BLaER1 (cell line): ENCODE measurements around the gene ATP5F1D.

Experiments used
- H3K27ac ChIP-seq: shearing (Covaris generic); formaldehyde crosslinking; 2 replicates; pipeline ENCODE4 v1.8.1; 2022
- H3K27me3 ChIP-seq: shearing (Covaris generic); formaldehyde crosslinking; 2 replicates; pipeline ENCODE4 v1.8.1; 2022
- H3K36me3 ChIP-seq: shearing (Covaris generic); formaldehyde crosslinking; 2 replicates; pipeline ENCODE4 v1.8.1; 2022
- H3K4me1 ChIP-seq: shearing (Covaris generic); formaldehyde crosslinking; 2 replicates; pipeline ENCODE4 v1.8.1; 2022
- H3K4me2 ChIP-seq: shearing (Covaris generic); formaldehyde crosslinking; 2 replicates; pipeline ENCODE4 v1.8.1; 2022
- H3K4me3 ChIP-seq: shearing (Covaris generic); formaldehyde crosslinking; 2 replicates; pipeline ENCODE4 v1.8.1; 2022
- H3K9ac ChIP-seq: shearing (Covaris generic); formaldehyde crosslinking; 2 replicates; pipeline ENCODE4 v1.8.1; 2022
- H3K9me3 ChIP-seq: shearing (Covaris generic); formaldehyde crosslinking; 2 replicates; pipeline ENCODE4 v1.8.1; 2022
- H4K20me1 ChIP-seq: shearing (Covaris generic); formaldehyde crosslinking; 2 replicates; pipeline ENCODE4 v1.8.1; 2022
- Cebpa-rat ChIP-seq: shearing (Covaris generic); IDR thresholded peaks from 2 replicates; pipeline ENCODE4 v1.8.1; 2022

The ATP5F1D gene

DNA sequence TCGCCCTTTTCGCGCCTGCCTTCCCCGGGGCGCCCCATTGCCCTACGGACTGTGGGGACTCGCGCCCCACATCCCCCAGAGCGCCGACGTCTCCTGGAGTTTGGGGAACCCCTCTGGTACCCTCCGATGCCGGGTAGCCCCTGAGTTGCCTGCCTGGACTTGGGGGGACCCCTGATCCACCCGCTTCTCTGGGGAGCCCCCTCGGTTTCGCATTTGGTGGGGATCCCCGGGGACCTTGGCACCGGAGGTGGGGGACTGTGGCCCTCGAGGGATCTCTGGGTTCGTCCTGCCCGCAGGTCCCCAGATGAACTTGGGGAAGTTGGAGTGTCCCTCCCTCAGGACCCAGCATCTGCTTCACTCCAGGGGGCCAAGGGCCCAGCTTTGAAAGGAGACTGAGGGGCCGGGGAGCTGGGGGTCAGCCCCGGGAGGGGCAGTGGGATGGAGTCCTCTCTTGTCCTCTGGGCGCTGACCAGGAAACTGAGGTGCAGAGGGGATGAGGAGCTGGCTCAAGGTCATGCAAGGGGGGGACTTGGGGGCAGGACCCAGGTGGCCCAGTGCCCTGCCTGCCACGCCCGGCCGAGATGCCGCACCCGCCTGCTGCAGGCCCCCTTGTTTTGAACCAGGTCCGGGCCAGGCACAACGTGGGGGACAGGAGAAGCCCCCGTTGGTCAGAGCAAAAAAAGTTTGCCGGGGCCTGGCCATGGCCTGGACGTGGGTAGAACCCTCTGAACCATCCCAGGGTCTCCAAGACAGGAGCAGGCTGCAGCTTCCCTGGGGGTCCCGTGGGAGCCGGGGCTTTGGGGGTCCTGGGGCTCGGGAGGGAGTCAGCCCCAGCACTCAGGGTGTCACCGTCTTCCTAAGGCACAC, 45.2 kb downstream of the ATP5F1D start:
- Histone ChIP-seq H3K9me3 (no peaks in the 10 kb centered on the region), H3K4me3 (peak overlapping the region; percentile 72), H3K27me3 (peaks cover 87% of the 10 kb centered on the region), H3K4me1 (peaks cover 49% of the 10 kb centered on the region), H4K20me1 (peaks cover 70% of the 10 kb centered on the region), H3K27ac (peak overlapping the region; percentile 53; the same call in 1 of the 2 replicates), H3K4me2 (peak overlapping the region; percentile 98), H3K9ac (peak overlapping the region; percentile 60), H3K36me3 (no peaks in the 10 kb centered on the region)
- no peak for TF ChIP-seq Cebpa-rat

DNA sequence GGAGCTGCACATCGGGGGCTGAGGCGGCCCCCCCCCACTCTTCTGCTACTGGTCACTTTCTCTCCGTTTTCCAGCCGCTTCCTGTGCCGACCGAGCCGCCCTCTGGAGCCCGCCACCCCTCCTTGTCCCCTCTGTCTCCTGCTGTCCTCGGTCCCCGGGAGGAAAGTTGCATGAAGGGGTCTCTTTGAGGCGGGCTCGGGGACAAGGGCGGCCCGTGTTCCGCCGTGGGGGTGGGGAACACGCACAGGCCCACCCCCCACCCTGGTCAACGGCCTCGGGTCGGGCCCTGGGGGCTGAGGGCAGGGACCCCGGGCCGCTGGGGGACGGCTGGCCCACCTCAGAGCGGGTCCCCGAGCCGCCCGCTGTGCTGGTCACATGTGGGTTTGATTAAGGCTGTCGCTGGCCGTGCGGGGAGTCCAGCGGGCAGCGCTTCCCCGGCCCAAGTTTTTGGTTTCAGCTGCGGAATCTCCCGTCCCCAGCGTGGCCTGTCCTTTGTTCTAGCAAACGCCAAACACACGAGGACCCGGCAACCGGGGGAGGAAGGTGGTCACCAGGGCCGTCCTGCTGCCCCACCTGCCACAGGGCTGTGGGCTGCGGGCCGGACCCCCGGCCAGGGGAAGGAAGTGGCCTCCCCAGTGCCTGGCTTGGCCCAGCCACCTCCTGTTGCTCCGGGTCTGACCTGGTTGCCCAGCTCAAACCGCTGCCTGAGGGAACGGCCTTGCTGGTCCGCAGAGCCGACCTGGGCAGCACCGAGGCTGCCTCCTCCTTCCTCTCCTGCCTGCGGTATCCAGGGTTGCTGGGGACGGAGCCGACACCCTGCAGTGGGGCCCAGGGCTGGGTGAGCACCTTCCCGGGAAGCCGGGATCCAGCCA, 46.0 kb downstream of the ATP5F1D start:
- H3K36me3 ChIP-seq, result no peaks in the 10 kb centered on the region
- peaks cover 79% of the 10 kb centered on the region for H4K20me1 ChIP-seq
- H3K27ac ChIP-seq, result no peak overlapping the region
- no peak for TF ChIP-seq Cebpa-rat
- peak overlapping the region; percentile 72 for H3K4me3 ChIP-seq
- H3K27me3 ChIP-seq, result peaks cover 95% of the 10 kb centered on the region
- no peak overlapping the region for H3K9ac ChIP-seq
- H3K4me2 ChIP-seq, result peak overlapping the region; percentile 98
- H3K9me3 ChIP-seq, result no peaks in the 10 kb centered on the region
- peaks cover 57% of the 10 kb centered on the region for H3K4me1 ChIP-seq

DNA sequence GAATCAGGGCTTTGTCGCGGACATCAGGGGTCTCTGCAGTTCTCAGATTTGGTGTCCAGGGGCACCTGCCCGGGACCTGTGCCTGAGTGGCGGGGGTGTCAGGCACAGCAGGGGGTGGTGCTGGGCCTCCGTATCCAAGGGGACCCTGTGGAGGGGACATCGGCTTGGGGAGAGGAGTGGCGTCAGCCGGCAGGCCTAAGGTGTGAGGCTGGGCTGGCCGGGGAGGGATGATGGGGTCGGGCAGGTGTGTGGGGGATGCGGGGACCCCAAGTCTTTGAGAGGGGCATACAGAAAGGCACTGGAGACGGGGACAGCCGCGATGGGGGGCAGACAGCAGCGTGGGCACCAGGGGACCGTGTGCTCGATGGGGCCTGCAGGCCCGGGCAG, 46.7 kb downstream of the ATP5F1D start:
- Histone ChIP-seq H3K9ac (no peak overlapping the region), H3K4me3 (no peak overlapping the region), H3K27me3 (peaks cover 95% of the 10 kb centered on the region), H3K36me3 (no peaks in the 10 kb centered on the region), H3K4me2 (peak overlapping the region; percentile 98; the same call in 1 of the 2 replicates), H4K20me1 (peaks cover 85% of the 10 kb centered on the region), H3K4me1 (peaks cover 64% of the 10 kb centered on the region), H3K9me3 (no peaks in the 10 kb centered on the region), H3K27ac (no peak overlapping the region)
- TF ChIP-seq Cebpa-rat, result no peak

DNA sequence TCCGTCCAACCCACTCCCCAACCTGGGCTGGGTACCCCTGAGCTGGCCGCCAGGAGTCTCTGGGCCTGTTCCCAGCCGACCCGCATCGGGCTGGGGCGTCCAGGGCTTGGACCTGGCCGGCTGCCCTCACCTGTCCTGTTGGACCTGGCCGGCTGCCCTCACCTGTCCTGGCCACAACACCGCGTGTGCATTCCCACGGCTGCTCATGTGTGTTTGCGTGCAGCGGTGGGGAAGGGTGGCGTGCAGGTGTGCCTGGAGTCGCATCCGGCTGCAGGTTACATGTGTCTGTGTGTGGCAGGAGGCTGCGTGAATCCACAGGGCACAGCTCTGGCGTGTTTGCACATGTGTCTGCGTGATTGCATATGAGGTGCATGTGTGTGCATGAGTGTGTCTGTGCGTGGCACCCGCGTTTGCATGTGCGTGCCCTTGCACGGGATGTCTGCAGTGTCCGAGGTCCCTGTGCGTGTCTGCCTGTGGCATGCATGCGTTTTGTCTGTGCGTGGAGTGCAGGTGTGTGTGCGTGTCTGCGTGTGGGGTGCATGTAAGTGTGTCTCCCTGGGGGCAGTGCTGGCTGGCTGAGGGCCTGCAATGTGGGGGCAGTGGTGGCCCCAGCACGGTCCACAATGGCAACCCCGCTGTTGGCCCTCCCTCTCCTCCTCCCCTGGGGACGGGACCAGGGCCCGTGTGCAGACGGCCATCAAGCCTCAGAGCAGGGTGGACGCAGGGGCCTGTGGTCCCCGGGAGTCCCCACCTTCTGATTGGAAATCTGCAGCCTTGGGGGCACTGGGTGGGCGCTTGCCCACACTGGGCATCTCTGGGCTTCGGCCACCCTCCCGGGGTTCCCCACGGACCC, 47.5 kb downstream of the ATP5F1D start:
- no peak overlapping the region for H3K27ac ChIP-seq
- no peak for TF ChIP-seq Cebpa-rat
- H4K20me1 ChIP-seq, result peaks cover 91% of the 10 kb centered on the region
- H3K4me1 ChIP-seq, result peaks cover 72% of the 10 kb centered on the region
- peaks cover 94% of the 10 kb centered on the region for H3K27me3 ChIP-seq
- H3K4me2 ChIP-seq, result no peak overlapping the region
- no peaks in the 10 kb centered on the region for H3K9me3 ChIP-seq
- H3K4me3 ChIP-seq, result no peak overlapping the region
- H3K36me3 ChIP-seq, result no peaks in the 10 kb centered on the region
- H3K9ac ChIP-seq, result no peak overlapping the region

DNA sequence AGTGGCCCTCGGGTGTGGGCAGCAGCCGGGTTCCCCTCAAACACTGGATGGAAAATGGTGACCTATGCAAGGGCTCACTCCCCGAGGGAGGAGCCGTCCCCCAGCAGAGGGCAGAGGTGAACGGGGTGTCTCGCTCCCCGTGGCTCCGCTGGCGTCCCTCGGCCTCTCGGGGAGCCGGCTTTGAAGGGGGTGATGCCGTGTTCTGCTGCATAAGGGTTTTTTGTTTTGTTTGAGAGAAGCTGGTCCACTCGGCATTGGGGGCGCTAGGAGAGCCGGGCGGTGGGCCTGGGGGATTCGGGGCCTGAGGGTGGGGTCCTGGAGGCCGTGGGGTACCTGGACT, 48.1 kb downstream of the ATP5F1D start:
- no peak overlapping the region for H3K4me2 ChIP-seq
- no peak for TF ChIP-seq Cebpa-rat
- H3K27me3 ChIP-seq, result peaks cover 91% of the 10 kb centered on the region
- H3K27ac ChIP-seq, result no peak overlapping the region
- H4K20me1 ChIP-seq, result peaks cover 91% of the 10 kb centered on the region
- H3K9ac ChIP-seq, result no peak overlapping the region
- H3K9me3 ChIP-seq, result no peaks in the 10 kb centered on the region
- no peak overlapping the region for H3K4me3 ChIP-seq
- peaks cover 78% of the 10 kb centered on the region for H3K4me1 ChIP-seq
- H3K36me3 ChIP-seq, result no peaks in the 10 kb centered on the region

DNA sequence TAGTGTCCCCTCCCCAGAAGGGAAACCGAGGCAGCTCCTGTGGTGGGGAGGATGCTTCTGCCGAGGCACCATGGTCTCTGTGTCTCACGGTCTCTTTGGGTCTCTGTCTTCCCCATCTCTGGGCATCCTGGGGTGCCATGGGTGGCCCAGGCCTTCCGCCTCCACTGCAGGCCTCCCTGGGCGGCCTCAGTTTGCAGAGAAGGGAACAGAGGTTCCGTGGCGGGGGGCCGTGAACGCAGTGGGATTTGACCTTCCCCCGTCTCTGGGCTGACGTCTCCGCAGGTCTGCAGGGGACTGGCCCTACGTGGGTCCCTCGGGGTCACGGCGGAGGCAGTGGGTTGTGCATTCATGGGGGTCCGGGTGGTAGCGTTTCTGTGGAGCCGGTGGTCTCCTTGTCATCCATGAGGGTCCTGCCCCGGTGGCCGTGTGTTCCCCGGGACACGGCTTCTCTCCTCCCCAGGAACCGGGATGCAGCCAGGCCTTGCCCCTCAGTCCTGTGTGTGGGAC, 48.7 kb downstream of the ATP5F1D start:
- Histone ChIP-seq H3K9me3 (no peaks in the 10 kb centered on the region), H4K20me1 (peaks cover 91% of the 10 kb centered on the region), H3K36me3 (no peaks in the 10 kb centered on the region), H3K4me3 (no peak overlapping the region), H3K4me1 (peaks cover 80% of the 10 kb centered on the region), H3K9ac (no peak overlapping the region), H3K27me3 (peaks cover 89% of the 10 kb centered on the region), H3K27ac (no peak overlapping the region), H3K4me2 (peak overlapping the region; percentile 92; the same call in 1 of the 2 replicates)
- TF ChIP-seq Cebpa-rat, result no peak

DNA sequence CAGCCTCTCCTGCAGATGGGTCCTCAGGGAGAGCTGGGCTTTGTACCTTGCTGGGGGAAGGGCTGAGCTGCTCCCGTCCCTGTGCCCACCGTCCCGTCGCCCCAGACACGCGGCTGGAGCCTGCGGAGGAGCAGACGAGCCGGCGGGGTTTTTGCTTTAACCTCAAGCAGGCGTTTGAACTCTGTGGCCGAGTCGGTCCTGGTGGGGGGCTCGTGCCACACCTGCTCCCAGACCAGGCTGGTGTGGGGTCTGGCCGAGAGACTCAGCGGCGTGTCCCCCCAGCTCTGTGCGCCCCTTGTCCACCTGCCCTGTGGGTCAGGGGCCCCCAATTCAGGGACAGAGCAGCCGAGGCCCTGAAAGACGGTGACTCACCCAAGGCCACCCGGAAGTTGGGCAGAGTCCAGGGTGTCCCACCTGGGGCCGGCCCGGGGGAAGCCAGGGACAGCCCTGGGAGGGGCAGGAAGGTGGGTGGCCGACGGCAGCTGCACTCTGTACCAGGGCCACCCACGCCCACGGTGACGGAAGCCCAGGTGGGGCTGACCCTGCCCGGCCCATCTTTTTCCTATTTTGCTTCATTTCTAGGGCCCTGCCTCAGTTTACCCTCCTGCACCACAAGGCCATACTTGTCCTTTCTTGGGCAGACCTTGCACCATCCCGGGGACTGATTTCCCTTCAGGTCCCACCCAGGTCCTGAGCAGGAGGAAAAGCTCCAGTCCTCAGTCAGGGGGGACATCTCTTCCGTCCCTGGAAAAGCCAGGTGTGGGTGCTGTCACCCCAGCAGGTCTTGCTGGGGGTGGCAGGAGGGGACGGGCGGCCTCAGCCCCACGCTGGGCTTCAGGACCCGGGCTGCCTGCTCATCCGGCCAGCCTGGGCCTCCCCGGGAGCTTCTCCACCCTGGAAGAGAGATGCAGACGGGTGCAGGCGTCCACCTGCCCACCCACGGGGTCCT, 49.4 kb downstream of the ATP5F1D start:
- Histone ChIP-seq H4K20me1 (peaks cover 93% of the 10 kb centered on the region), H3K4me3 (no peak overlapping the region), H3K9me3 (no peaks in the 10 kb centered on the region), H3K4me2 (peak overlapping the region; percentile 92), H3K27me3 (peaks cover 82% of the 10 kb centered on the region), H3K27ac (no peak overlapping the region), H3K4me1 (peaks cover 83% of the 10 kb centered on the region), H3K9ac (no peak overlapping the region), H3K36me3 (no peaks in the 10 kb centered on the region)
- TF ChIP-seq Cebpa-rat, result no peak

DNA sequence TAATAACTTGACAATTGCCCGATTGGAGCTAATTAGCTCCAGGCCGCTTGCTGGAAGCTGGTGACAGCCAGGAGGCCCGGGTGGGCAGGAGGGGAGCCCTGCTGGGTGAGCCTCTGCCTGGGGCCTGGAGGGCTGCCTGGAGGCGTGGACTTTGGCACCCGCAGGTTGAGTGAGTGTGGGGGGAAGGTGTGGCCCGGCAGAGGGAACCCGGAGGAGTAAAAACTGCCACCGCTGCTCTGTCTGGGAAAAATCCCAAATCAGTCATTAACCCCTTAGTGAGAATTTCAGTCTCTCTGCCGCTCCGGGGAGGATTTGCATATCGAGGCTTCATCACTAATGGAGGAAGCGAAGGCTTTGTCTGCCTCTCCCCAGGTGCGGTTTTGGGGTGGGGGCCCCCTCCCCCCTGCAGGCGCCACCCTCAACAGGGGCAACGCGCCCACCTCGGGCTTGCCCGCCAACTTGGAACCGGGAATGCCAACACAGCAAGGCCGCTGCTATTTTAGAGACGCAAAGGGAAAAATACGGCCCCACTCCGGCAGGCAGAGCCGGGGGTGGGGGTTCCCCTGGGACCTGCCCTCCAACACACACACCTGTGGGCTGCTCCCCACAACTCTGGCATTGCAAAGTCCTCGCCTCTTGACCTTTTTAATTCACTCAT, 50.3 kb downstream of the ATP5F1D start:
- Histone ChIP-seq H3K9ac (no peak overlapping the region), H3K4me2 (peak overlapping the region; percentile 92), H4K20me1 (peaks cover 91% of the 10 kb centered on the region)

More for the DNA sequence above, 50.3 kb downstream of the ATP5F1D start:
- Histone ChIP-seq H3K4me1 (peaks cover 85% of the 10 kb centered on the region), H3K27me3 (peaks cover 73% of the 10 kb centered on the region), H3K27ac (no peak overlapping the region), H3K4me3 (no peak overlapping the region), H3K36me3 (no peaks in the 10 kb centered on the region), H3K9me3 (no peaks in the 10 kb centered on the region)
- TF ChIP-seq Cebpa-rat, result no peak
